AG04450 (cell line): ENCODE results near the gene OBI1. TPM values are rescaled to one million over a fixed set of nuclear protein-coding genes. Genes with fewer than 3 reads are reported as not detected.

Experiments
- CTCF ChIA-PET: fragments of 300-600, 350-600 bp; formaldehyde crosslinking; extraction: SDS; loops from one replicate; lab custom pipeline; 2022; ENCODE audit warnings: antibody characterized with exemption, inconsistent platforms; lab: Charles Lee
- POLR2A ChIA-PET: fragments of 350-600 bp; formaldehyde crosslinking; extraction: SDS; loops from one replicate; lab custom pipeline; 2021; ENCODE audit warnings: antibody characterized with exemption, inconsistent platforms; lab: Yijun Ruan, JAX
- DNase-seq: peaks from one replicate; pipeline ENCODE4 v3.0.0-alpha.2; 2011; ENCODE audit warnings: low read depth, low spot score
- H3K27ac ChIP-seq: one replicate; pipeline ENCODE4 v1.5.1; 2012; ENCODE audit warnings: low read depth, low read length, control low read depth
- H3K27me3 ChIP-seq: one replicate; pipeline ENCODE4 v1.6.0; 2012; ENCODE audit warnings: low read length; ENCODE audit not compliant: control insufficient read depth, insufficient read depth
- H3K4me3 ChIP-seq: 2 replicates; pipeline ENCODE4 v1.5.1; 2011; ENCODE audit warnings: mild to moderate bottlenecking, low read depth, low read length, control low read depth
- H3K9me3 ChIP-seq: 2 replicates; pipeline ENCODE4 v1.5.1; 2012; ENCODE audit warnings: low read length; ENCODE audit not compliant: control insufficient read depth, insufficient read depth
- CTCF ChIP-seq: IDR thresholded peaks from 2 replicates; pipeline ENCODE4 v1.5.1; 2011; ENCODE audit warnings: low read depth, low read length, control low read depth, inconsistent platforms
- polyA plus RNA-seq: library from polyadenylated mRNA; depleted of rRNA; stranded (reverse); fragments of >200 nt; gene quantifications from 2 replicates; pipeline ENCODE4 v1.2.3, GENCODE V29; 2011

The OBI1 gene
- polyA plus RNA-seq, 1 experiment = 13.6 TPM

- no peak for DNase-seq
- Histone ChIP-seq H3K4me3 (no peak overlapping the region), H3K9me3 (no peaks in the 10 kb centered on the region), H3K27me3 (no peaks in the 10 kb centered on the region), H3K27ac (no peak overlapping the region)
- POLR2A ChIA-PET = no interaction called here
- TF ChIP-seq CTCF = no peak
- CTCF ChIA-PET = no interaction called here
Measured at GRCh38 chr13:78631077-78631476, 27.9 kb downstream of the OBI1 start.

GRCh38 chr13:78630511-78630910, 28.4 kb downstream of the OBI1 start:
- POLR2A ChIA-PET = no interaction called here
- no peaks in the 10 kb centered on the region for H3K9me3 ChIP-seq
- H3K4me3 ChIP-seq = no peak overlapping the region
- DNase-seq = no peak
- H3K27ac ChIP-seq = no peak overlapping the region
- no peaks in the 10 kb centered on the region for H3K27me3 ChIP-seq
- CTCF ChIA-PET = no interaction called here
- no peak for TF ChIP-seq CTCF

GRCh38 chr13:78625384-78625783, 33.6 kb downstream of the OBI1 start:
- Histone ChIP-seq H3K4me3 (no peak overlapping the region), H3K9me3 (no peaks in the 10 kb centered on the region), H3K27ac (no peak overlapping the region), H3K27me3 (no peaks in the 10 kb centered on the region)
- TF ChIP-seq CTCF = no peak
- CTCF ChIA-PET = no interaction called here
- POLR2A ChIA-PET = no interaction called here
- DNase-seq = no peak

- Histone ChIP-seq H3K4me3 (no peak overlapping the region), H3K27me3 (no peaks in the 10 kb centered on the region), H3K9me3 (no peaks in the 10 kb centered on the region), H3K27ac (no peak overlapping the region)
- ChIA-PET CTCF (no interaction called here), POLR2A (no interaction called here)
- DNase-seq = no peak
- TF ChIP-seq CTCF = no peak
Measured at GRCh38 chr13:78623132-78623531, 35.8 kb downstream of the OBI1 start.

GRCh38 chr13:78620936-78621470, 38.0 kb downstream of the OBI1 start:
- no peaks in the 10 kb centered on the region for H3K9me3 ChIP-seq
- POLR2A ChIA-PET = no interaction called here
- CTCF ChIA-PET = no interaction called here
- no peak overlapping the region for H3K4me3 ChIP-seq
- no peaks in the 10 kb centered on the region for H3K27me3 ChIP-seq
- TF ChIP-seq CTCF = no peak
- no peak overlapping the region for H3K27ac ChIP-seq
- DNase-seq = no peak
